ENCODE measurements around the gene TAS1R3.

TAS1R3 gene

GRCh38 chr1:1324524-1325287, 6.4 kb upstream of the TAS1R3 start, which contains the start of the genes CPTP and INTS11:
Gene CPTP (plus strand): TSS chr1:1324802. CDS start chr1:1326911, 2,109 bp downstream.
Gene INTS11 (minus strand): TSS chr1:1324660. CDS start chr1:1324608, 52 bp downstream.
- peak; percentile 98 for DNase-seq

GRCh38 chr1:1325288-1326074, 5.6 kb upstream of the TAS1R3 start:
- DNase-seq, result no peak

DNA sequence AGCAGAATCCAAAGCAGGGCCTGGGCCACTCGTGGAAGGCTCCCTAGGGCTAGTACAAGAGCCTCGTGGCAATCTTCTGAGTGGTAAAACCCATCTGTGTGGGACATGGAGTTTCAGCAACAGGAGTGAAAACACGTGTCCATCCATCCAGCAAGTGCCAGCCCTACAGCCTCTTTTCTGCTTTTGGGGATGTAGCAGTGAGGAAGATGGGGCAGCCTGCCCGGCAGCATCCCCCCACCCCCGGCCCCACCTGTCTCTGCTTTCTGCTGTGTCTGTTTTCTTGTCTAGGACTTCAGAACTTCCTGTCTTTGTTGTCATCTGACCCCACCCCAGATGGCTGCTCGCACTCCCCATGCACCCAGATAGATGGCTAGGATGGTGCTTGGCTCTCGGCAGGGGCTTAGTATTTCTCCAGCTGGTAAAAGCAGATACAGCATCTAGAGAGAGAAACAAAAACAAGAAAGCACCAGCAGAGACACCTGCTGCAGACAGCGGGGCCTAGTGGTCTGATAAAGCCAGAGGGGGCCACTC, 4.9 kb upstream of the TAS1R3 start:
- DNase-seq, result no peak

DNA sequence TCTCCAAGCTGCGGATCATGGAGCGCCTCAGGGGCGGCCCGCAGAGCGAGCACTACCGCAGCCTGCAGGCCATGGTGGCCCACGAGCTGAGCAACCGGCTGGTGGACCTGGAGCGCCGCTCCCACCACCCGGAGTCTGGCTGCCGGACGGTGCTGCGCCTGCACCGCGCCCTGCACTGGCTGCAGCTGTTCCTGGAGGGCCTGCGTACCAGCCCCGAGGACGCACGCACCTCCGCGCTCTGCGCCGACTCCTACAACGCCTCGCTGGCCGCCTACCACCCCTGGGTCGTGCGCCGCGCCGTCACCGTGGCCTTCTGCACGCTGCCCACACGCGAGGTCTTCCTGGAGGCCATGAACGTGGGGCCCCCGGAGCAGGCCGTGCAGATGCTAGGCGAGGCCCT, 3.8 kb upstream of the TAS1R3 start:
- DNase-seq, result no peak

GRCh38 chr1:1328254-1328653, 2.8 kb upstream of the TAS1R3 start:
- DNase-seq, result no peak

GRCh38 chr1:1329304-1330210, 1.5 kb upstream of the TAS1R3 start:
- DNase-seq, result no peak

DNA sequence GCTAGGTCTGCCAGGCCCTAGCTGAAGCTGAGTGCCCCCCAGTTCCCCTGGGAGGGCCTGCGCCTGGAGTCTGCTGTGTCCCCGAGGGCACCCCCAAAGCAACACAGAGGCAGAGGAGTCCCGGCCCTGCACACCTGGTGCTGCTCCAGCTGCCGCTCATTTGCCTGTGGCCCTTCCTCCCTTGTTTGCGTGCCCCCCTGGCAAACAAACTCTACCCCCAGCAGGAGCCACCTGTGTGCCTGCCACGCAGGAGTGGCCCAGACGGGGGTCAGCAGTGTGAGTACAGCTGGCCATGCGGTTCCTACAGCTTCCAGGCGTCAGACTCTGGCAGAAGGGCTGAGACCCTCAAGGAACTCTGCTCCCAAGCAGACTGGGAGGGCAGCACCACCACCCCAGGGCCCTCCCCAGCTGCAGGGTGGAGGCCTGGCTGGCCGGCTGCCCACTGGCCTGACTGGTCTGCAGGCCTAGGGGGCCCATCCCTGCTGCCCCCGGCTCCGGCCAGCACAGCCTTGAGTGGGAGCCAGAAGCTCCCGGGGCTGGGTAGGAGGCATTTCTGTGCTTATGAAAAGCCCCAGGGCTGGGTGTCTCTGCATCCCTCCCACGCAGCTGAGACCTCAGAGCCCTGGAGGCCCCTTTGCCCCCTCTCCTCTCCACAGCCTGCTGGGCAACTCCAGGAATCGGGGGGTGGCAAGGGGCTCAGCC, 563 bp upstream of the TAS1R3 start:
- DNase-seq, result no peak

- DNase-seq, result peak; percentile 90
Observed at GRCh38 chr1:1332031-1332755, 1.1 kb downstream of the TAS1R3 start.

- DNase-seq, result no peak
Observed at GRCh38 chr1:1332774-1333480, 1.8 kb downstream of the TAS1R3 start.

GRCh38 chr1:1333551-1334241, 2.6 kb downstream of the TAS1R3 start:
- DNase-seq, result no peak

DNA sequence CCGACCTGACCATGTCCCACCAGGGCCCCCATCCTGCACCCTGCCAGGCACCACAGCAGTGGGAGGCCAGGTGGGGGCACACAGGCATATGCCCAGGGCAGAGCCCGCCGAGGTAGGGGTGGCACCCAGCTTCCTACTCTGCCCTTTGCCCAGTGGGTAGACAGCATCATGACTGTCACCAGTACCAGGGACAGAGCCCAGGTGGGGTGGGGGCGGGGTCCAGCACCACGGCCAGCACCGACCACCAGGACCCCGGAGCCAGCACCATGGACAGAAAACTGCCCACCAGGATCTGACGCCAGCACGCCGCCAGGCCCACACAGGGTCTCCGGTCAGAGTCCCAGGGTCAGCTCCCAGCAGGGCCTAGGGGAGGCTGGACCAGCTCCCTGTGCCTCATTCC, 3.8 kb downstream of the TAS1R3 start:
- no peak for DNase-seq

DNA sequence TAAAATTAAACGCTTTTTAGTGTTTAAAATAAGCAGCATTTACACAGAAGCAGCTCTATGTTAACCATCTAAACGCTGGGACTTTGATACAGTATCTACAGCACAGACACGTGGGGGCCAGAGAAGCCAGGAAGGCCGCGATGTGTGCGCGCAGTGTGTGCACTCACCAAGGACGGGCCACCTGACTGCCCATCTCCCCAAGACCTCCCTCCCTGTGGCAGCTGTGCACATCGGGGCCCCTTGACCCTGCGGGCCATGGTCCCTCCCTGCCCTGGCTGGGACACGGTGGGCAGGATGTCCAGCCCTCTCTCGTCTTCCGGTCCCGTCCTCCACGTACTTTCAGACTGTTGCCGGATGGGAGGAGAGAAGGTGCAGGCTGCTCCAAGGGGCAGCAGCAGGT, 4.2 kb downstream of the TAS1R3 start:
- no peak for DNase-seq

DNA sequence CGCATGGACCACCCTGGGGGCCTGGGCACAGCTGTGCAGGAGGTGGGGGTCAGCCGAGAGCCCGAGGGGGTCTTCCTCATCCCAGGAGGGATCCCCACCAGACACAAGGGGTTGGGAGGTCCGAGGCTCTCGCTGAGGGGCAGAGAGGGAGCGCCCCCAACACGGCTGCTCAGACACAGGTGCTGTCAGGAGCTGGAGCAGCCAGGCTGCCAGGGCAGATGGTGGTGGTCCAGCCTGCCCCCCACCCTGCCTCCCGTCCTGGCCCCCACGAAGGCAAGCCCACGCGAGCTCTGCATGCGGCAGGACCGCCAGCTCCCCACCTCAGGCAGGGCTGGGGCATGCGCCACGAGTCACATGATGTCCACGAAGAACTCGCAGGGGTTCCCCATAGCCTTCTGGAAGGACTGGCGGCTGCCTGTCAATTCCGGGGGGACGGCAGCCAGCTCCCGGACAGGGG, 4.7 kb downstream of the TAS1R3 start:
- no peak for DNase-seq

DNA sequence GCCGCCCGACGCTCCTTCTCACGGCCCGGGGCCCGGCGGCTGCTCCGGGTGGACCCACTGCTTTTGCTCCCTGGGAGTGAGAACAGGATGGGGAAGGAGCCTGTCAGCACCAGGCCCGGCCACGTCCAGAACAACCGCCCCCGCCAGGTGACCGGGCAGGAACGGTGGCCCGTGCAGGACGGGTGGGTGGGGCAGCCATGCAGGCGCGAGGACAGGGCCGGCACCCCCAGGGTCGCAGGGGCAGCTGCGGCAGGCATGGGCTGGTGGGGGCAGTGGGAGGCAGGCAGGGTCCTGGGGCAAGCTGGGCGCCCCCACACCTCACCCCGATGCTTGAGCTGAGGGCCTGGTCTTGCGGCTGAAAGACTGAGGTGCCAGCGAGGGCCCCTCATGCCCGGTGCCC, 5.4 kb downstream of the TAS1R3 start:
- DNase-seq, result no peak

DNA sequence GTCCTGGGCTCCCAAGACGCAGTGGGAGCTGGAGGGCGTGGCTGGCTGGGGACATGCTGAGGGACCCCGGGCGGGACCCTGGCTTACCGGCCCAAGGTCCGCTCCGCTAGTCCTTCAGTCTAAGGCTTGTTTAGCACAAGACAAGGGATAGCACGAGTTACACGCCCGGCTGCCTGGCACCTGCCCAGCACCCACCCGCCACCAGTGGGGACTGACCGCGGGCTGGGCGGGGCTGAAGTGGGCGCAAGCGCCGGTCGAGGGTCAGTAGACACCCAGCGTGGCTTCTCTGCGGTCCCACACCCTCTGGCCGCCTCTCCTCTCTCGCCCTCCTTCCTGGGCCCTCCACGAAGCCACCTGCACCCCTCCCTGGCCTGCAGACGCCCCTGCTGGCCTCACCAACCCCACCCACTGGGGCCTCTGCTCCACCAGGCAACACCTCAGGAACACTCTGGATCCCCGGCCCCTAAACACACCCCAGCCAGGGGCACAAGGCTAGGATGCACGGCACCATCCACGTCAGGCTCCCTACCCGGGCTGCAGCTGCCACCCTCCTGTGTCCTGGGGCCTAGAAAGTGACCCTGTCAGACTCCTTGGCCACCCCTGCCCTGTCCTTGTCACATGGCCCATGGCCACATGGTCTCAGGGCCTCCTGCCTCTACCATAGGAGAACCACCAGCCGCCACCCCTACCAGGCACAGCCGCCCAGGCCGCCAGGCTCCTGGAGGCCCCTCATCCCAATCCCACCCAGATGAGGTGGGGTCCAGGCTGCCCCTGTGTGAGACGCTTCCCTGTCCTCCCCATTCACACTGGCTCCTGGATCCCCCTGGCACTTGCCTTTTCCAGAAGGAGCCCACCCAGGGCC, 6.1 kb downstream of the TAS1R3 start:
- no peak for DNase-seq

DNA sequence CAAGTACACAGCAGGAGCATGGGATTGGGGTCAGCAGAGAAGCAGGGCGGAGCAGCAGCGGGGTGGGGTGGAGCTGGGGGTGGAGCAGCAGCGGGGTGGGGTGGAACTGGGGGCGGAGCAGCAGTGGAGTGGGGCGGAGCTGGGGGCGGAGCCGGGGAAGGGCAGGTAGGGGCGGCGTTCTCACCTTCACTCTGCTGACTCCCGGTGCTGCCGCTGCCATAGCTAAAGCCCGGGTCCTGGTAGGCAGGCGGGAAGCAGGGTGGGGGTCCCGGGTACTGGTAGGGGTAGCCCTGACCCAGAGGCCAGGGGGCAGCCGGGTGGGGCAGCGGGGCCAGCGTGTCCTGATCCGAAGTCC, 6.7 kb downstream of the TAS1R3 start:
- no peak for DNase-seq

DNA sequence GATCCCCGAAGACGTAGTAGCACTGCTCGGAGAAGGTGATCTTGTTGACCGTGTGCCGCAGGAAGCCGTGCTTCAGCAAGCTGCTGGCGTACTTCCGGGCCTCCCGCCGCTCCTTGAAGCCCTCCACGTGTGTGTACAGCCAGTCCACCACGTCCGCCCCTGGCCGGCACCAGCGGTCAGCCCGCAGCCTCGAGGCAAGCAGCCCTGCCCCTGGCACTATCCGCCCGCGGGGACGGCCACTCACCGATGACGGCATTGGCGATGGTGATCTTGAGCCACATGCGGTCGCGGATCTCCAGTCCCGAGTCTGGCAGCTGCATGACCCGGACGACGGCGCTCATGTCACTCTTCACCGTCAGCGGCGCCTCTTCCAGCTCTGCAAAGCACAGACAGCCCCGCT, 7.2 kb downstream of the TAS1R3 start:
- no peak for DNase-seq

GRCh38 chr1:1340185-1340584, 9.1 kb downstream of the TAS1R3 start:
- DNase-seq, result no peak
